Dermis blood vessel endothelial cell (primary cell): ENCODE results near the gene LCT. TPM values are rescaled to one million over a fixed set of nuclear protein-coding genes. Genes with fewer than 3 reads are reported as not detected.
A peak's percentile ranks its signal among the peaks of the same experiment; 100 is the strongest.

Experiments
- DNase-seq: peaks from one replicate; pipeline ENCODE4 v3.0.0; 2010
- total RNA-seq: library from RNA; depleted of rRNA; stranded (reverse); fragments of >200 nt; gene quantifications from 2 replicates; pipeline ENCODE4 v1.2.3, GENCODE V29; 2014

The LCT gene
- total RNA-seq, 1 donor from 2014 or later, result not detected

DNA sequence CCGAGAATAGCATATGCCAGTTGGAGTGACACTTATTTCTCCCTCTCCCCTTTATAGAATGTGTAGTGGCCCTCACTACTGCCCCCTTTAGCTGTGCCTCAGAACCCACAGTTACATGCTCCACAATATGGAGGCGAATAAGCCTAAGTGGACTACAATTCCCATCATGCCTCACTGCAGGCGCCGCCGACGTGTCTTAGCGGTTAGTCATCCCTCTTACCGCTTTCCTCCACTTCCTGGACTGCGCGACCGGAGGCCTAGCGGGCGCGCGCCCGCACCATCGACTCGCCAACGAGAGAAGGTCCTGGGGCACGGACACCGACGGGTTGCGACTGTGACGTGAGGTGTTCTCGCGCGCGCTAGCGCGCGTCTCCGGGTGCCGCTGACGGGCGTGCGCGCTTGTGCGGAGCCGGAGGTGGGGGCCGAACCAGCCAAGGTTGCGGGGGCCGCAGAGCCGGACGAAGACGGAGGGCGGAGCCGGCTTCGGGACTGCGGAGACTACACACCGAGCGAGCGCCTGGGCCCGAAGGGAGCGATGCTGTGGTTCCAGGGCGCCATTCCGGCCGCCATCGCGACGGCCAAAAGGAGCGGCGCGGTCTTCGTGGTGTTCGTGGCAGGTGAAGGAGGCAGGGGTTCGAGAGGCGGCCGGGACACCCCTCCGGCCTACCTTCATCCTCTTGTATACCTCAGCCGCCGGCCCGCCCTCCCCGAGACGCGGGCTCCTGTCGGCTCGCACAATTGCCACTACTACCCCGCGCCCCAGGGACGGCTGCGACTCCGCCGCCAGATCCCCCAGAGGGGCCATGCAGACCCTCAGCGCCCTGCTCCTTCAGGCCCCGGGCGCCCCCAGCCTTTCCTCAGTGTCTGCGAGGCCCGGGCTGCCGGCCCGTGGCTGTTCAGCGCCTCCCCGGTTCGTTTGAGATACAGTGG lies 95.3 kb downstream of the LCT start, which contains the start of gene UBXN4:
UBXN4 (plus strand) TSS at position 461 of the 930 bp plus-strand sequence; CDS start at position 536, 75 bp downstream.
- peak; percentile 100 for DNase-seq

DNA sequence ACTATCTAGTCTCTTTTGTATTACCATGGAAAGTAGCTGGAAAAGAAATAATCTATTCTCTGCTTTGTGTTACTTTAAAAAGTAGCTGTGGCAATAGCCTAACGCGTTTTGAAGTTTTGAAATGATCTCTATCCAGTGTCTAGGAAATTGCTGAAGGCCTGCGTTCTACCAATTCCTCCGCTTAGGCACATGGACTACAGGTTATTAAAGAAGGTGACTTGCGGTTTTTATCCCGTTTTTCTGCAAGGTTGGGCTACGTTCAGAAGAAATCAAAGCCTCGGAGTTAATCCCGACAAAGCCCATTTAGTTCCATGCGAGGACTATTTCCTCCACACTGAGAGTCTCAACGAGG lies 96.0 kb downstream of the LCT start:
- DNase-seq, result no peak

DNA sequence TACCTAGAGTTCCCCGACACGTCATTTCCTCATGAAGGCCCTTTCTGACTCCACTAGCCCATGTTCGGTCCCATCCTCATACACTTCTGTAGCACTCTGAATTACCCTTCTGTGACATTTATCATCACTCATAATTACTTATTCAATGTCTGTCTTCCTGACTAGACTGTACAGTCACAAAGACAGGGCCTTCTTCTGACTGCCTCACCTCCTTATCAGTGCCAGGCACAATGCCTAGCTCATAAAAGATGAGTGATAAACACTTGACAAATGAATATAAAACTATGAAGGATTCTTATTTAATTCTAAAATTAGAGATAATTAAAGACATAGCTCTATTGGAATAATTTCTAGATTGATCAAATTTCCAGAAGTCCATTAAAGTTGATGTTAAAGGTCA lies 96.8 kb downstream of the LCT start:
- no peak for DNase-seq

Other genes with a start within 250 kb of the LCT start
- gene UBXN4, start 95.3 kb downstream of the LCT start, total RNA-seq, result 69.1 and 89.3 TPM in 2 replicates
- 15.5 and 46.5 TPM in 2 replicates for gene MCM6, start 39.3 kb upstream of the LCT start, total RNA-seq
- 53.6 and 79.0 TPM in 2 replicates for gene DARS1, start 148.4 kb upstream of the LCT start, total RNA-seq